ENCODE measurements around the gene RBM24. TPM values are rescaled to one million over a fixed set of nuclear protein-coding genes. Genes with fewer than 3 reads are reported as not detected.

RBM24 gene
- total RNA-seq, 3 donors from 2014 or later (not counting 1 experiment from before 2014, with no cell fraction given): not detected

GRCh38 chr6:17343215-17343614 lies 62.1 kb downstream of the RBM24 start:
- no peak for ATAC-seq
- Mint-ChIP-seq H3K36me3 (no peaks in the 10 kb centered on the region), H3K27ac (no peak overlapping the region), H3K4me3 (no peak overlapping the region), H3K4me1 (no peaks in the 10 kb centered on the region), H3K9me3 (no peaks in the 10 kb centered on the region), H3K27me3 (ENCODE audit: low read depth in 2 of 2) (peaks cover 0 to 2% of the 10 kb centered on the region in 2 donors)
- 80% methylated on average over 2 of the region's 2 CpGs for WGBS (ENCODE audit: insufficient coverage)
- Histone ChIP-seq H3K9me3 (ENCODE audit: control insufficient read depth, insufficient read depth, low read length) (no peaks in the 10 kb centered on the region), H3K27me3 (ENCODE audit: control insufficient read depth, insufficient read depth, low read length) (no peaks in the 10 kb centered on the region), H3K4me3 (ENCODE audit: low read length) (no peak overlapping the region), H3K36me3 (ENCODE audit: control insufficient read depth, insufficient read depth, low read length) (no peaks in the 10 kb centered on the region), H3K4me1 (ENCODE audit: control insufficient read depth, insufficient read depth, low read length) (no peaks in the 10 kb centered on the region), H3K27ac (ENCODE audit: low read length) (no peak overlapping the region)
- no peak for DNase-seq
- no peak for TF ChIP-seq CTCF (IDR thresholded peaks at IDR 0.05)
- intact Hi-C loops (cut with micrococcal nuclease): no loop called here

Other genes with a start within 250 kb of the RBM24 start
- not detected for gene STMND1, start 179.3 kb upstream of the RBM24 start, total RNA-seq
- not detected for gene CAP2, start 112.2 kb downstream of the RBM24 start, total RNA-seq